IMR-90 (cell line): ENCODE measurements around the gene MKX. TPM values are rescaled to one million over a fixed set of nuclear protein-coding genes. Genes with fewer than 3 reads are reported as not detected.

Experiments
- ATAC-seq: fragments of 200-7000 bp; cut with Tn5 transposase; 2 replicates; pipeline ENCODE4 v1.9.1; 2020; ENCODE audit warnings: low read depth, mild to moderate bottlenecking, moderate library complexity
- BruUV-seq: library from RNA; stranded (reverse); fragments of 400-500 nt; replicated peaks from 2 replicates; lab custom pipeline; 2021; lab: Mats Ljungman, UMichigan
- CTCF ChIA-PET: fragments of 300-600 bp; formaldehyde crosslinking; extraction: SDS; loops from one replicate; lab custom pipeline; 2021; ENCODE audit warnings: antibody characterized with exemption; lab: Yijun Ruan, JAX
- POLR2A ChIA-PET: fragments of 300-600 bp; sonication (Branson Sonifier 250); formaldehyde crosslinking; loops from one replicate; lab custom pipeline; 2022; ENCODE audit warnings: antibody characterized with exemption; ENCODE audit not compliant: unreplicated experiment; lab: Charles Lee
- DNase-seq: peaks from one replicate; pipeline ENCODE4 v3.0.0; 2013
- H2AFZ ChIP-seq: replicated peaks from 2 replicates; pipeline ENCODE3; 2013; ENCODE audit warnings: low read length, mild to moderate bottlenecking; ENCODE audit not compliant: poor library complexity
- H2AK5ac ChIP-seq: 2 replicates; pipeline ENCODE4 v1.6.1; 2013; ENCODE audit warnings: low read depth, low read length, inconsistent platforms
- H2AK9ac ChIP-seq: replicated peaks from 2 replicates; pipeline ENCODE3; 2013; ENCODE audit warnings: mild to moderate bottlenecking, low read depth, low read length, moderate library complexity; ENCODE audit not compliant: poor library complexity
- H2BK120ac ChIP-seq: 2 replicates; pipeline ENCODE4 v1.6.1; 2013; ENCODE audit warnings: low read depth, low read length, inconsistent platforms
- H2BK15ac ChIP-seq: 3 replicates; pipeline ENCODE4 v1.6.1; 2013; ENCODE audit warnings: low read depth, low read length, inconsistent platforms
- H2BK20ac ChIP-seq: 2 replicates; pipeline ENCODE4 v1.6.1; 2013; ENCODE audit warnings: low read depth, mild to moderate bottlenecking, inconsistent platforms, low read length, moderate library complexity
- H2BK5ac ChIP-seq: 2 replicates; pipeline ENCODE4 v1.6.1; 2013; ENCODE audit warnings: mild to moderate bottlenecking, low read depth, low read length, inconsistent platforms; ENCODE audit not compliant: poor library complexity, severe bottlenecking
- H3K14ac ChIP-seq: replicated peaks from 2 replicates; pipeline ENCODE4 v1.6.1; 2013; ENCODE audit warnings: low read depth, low read length, inconsistent platforms
- H3K18ac ChIP-seq: 2 replicates; pipeline ENCODE4 v1.6.1; 2013; ENCODE audit warnings: low read depth, low read length, control low read depth
- H3K23ac ChIP-seq: 2 replicates; pipeline ENCODE4 v1.6.1; 2013; ENCODE audit warnings: low read depth, low read length, inconsistent platforms
- H3K27ac ChIP-seq: 2 replicates; pipeline ENCODE4 v1.5.1; 2013; ENCODE audit warnings: mild to moderate bottlenecking, control low read depth, low read length; ENCODE audit not compliant: insufficient read depth
- H3K27me3 ChIP-seq: 2 replicates; pipeline ENCODE4 v1.6.1; 2013; ENCODE audit warnings: low read length; ENCODE audit not compliant: control insufficient read depth, insufficient read depth
- H3K36me3 ChIP-seq: 2 replicates; pipeline ENCODE4 v1.6.1; 2013; ENCODE audit warnings: low read length, mixed read lengths; ENCODE audit not compliant: control insufficient read depth, insufficient read depth
- H3K4ac ChIP-seq: 2 replicates; pipeline ENCODE4 v1.6.1; 2013; ENCODE audit warnings: low read depth, low read length, inconsistent platforms
- H3K4me1 ChIP-seq: 2 replicates; pipeline ENCODE4 v1.6.1; 2013; ENCODE audit warnings: low read length, mixed read lengths; ENCODE audit not compliant: control insufficient read depth, insufficient read depth
- H3K4me2 ChIP-seq: 2 replicates; pipeline ENCODE4 v1.6.1; 2013; ENCODE audit warnings: low read depth, mild to moderate bottlenecking, control low read depth, low read length, moderate library complexity
- H3K4me3 ChIP-seq: 2 replicates; pipeline ENCODE4 v1.5.1; 2013; ENCODE audit warnings: low read depth, mild to moderate bottlenecking, control low read depth, low read length, moderate library complexity; ENCODE audit not compliant: insufficient read depth
- H3K56ac ChIP-seq: 2 replicates; pipeline ENCODE4 v1.6.1; 2013; ENCODE audit warnings: low read length, inconsistent platforms; ENCODE audit not compliant: insufficient read depth; ENCODE audit errors: extremely low read depth
- H3K79me1 ChIP-seq, 2 experiments: 2 replicates each; pipeline ENCODE4 v1.6.1; 2013; ENCODE audit warnings: low read length in 2 of 2, inconsistent platforms in 1 of 2, low read depth in 1 of 2
- H3K9ac ChIP-seq: 2 replicates; pipeline ENCODE4 v1.6.1; 2013; ENCODE audit warnings: low read depth, low read length, control low read depth
- H3K9me1 ChIP-seq: 2 replicates; pipeline ENCODE4 v1.6.1; 2013; ENCODE audit warnings: low read length, inconsistent platforms; ENCODE audit not compliant: insufficient read depth
- H3K9me3 ChIP-seq: 2 replicates; pipeline ENCODE4 v1.6.1; 2013; ENCODE audit warnings: low read length; ENCODE audit not compliant: control insufficient read depth, insufficient read depth
- H4K20me1 ChIP-seq: 2 replicates; pipeline ENCODE4 v1.6.1; 2013; ENCODE audit warnings: low read length, inconsistent platforms; ENCODE audit not compliant: insufficient read depth
- H4K5ac ChIP-seq: 2 replicates; pipeline ENCODE4 v1.6.1; 2013; ENCODE audit warnings: mild to moderate bottlenecking, low read depth, low read length, control low read depth
- H4K8ac ChIP-seq, 2 experiments: 2 replicates each; pipeline ENCODE4 v1.6.1; 2013; ENCODE audit warnings: low read depth in 2 of 2, low read length in 2 of 2, control low read depth in 1 of 2, inconsistent platforms in 1 of 2
- H4K91ac ChIP-seq: 2 replicates; pipeline ENCODE4 v1.6.1; 2013; ENCODE audit warnings: low read depth, low read length, inconsistent platforms; ENCODE audit not compliant: insufficient read depth
- BHLHE40 ChIP-seq: fragments of 150-350 bp; IDR thresholded peaks from 2 replicates; pipeline ENCODE4 v1.6.1; 2016; ENCODE audit warnings: mild to moderate bottlenecking, low read depth, low read length
- SMC3 ChIP-seq: fragments of 150-350 bp; IDR thresholded peaks from 2 replicates; pipeline ENCODE4 v1.6.1; 2016; ENCODE audit warnings: low read depth, mild to moderate bottlenecking, antibody characterized with exemption, low read length, moderate library complexity
- WGBS, 2 experiments: methylation state at CpG; one replicate each; pipeline versions ENCODE4 v1.1.5 to v1.1.7; 2013; ENCODE audit warnings: missing lambda C conversion rate in 2 of 2; ENCODE audit not compliant: insufficient read length in 1 of 2; ENCODE audit errors: extremely low coverage in 2 of 2; 5-methylcytosine and 5-hydroxymethylcytosine counted together
- dilution Hi-C: fragments of 300-500 bp; cut with HindIII; formaldehyde crosslinking; loops from one replicate; pipeline ENCODE4 v1.14.3; 2018; ENCODE audit warnings: low sequenced_read_pairs; ENCODE audit not compliant: unreplicated experiment
- in situ Hi-C: fragments of 300-500 bp; cut with MboI; formaldehyde crosslinking; loops from 3 replicates; pipeline ENCODE4 v1.14.3; 2019; ENCODE audit warnings: low sequenced_read_pairs, inconsistent platforms, mixed read lengths
- intact Hi-C: fragments of 100-400 bp; cut with micrococcal nuclease; formaldehyde crosslinking; loops from 2 replicates; pipeline ENCODE4 v1.10.0; 2022
- polyA plus RNA-seq, 3 experiments: library from polyadenylated mRNA; depleted of rRNA; stranded (reverse); fragments of >200 nt; gene quantifications; 2 replicates each; pipeline ENCODE4 v1.2.3, GENCODE V29; 2012; ENCODE audit warnings: low replicate concordance in 1 of 3
- total RNA-seq: library from RNA; depleted of rRNA; stranded (reverse); fragments of >200 nt; gene quantifications from 2 replicates; pipeline ENCODE4 v1.2.3, GENCODE V29; 2012
- TF ChIP-seq, protein P1 (sequence below): fragments of 150-350 bp; IDR thresholded peaks from 2 replicates; pipeline ENCODE4 v1.6.1; 2017; ENCODE audit warnings: mild to moderate bottlenecking, antibody characterized with exemption, low read length, low read depth
- TF ChIP-seq, protein P2 (sequence below): conservative IDR thresholded peaks from 2 replicates; pipeline ENCODE4 v1.5.1; 2012; ENCODE audit warnings: mild to moderate bottlenecking, low read depth, low read length, improper control_type of control experiment

MKX gene
- total and polyA plus RNA-seq, 2 of the 4 experiments (the other 2 are of a cell fraction), result 0.10 to 0.36 TPM

GRCh38 chr10:27759483-27760272 lies 14.1 kb upstream of the MKX start:
- Histone ChIP-seq H2AK9ac (no peak overlapping the region), H4K5ac (no peak overlapping the region), H2BK20ac (no peak overlapping the region), H3K4me1 (no peaks in the 10 kb centered on the region), H2BK5ac (no peak overlapping the region), H3K56ac (no peak overlapping the region), H3K9ac (no peak overlapping the region), H2AK5ac (no peak overlapping the region), H3K18ac (no peak overlapping the region), H3K4ac (no peak overlapping the region), H3K4me2 (no peak overlapping the region), H3K27ac (no peak overlapping the region), H3K4me3 (no peak overlapping the region), H4K8ac (no peak overlapping the region), H2AFZ (no peak overlapping the region), H3K9me3 (no peaks in the 10 kb centered on the region), H3K9me1 (peaks cover 3% of the 10 kb centered on the region; the same call in 1 of the 2 replicates), H4K20me1 (no peaks in the 10 kb centered on the region), H4K91ac (no peak overlapping the region), H3K79me1 (no peaks in the 10 kb centered on the region), H3K36me3 (no peaks in the 10 kb centered on the region), H3K14ac (no peak overlapping the region), H2BK120ac (no peak overlapping the region), H3K23ac (no peak overlapping the region), H2BK15ac (no peak overlapping the region), H3K27me3 (peaks cover 11% of the 10 kb centered on the region)
- dilution Hi-C loops, result no loop called here
- CTCF ChIA-PET, result interaction anchor here (1.1 kb wide), 1 partner anchor 13 kb away, joined by 3 read pairs; no protein-coding TSS in a partner anchor
- BruUV-seq, result no TSS peak
- intact Hi-C loops, result loop anchor here (5.0 kb wide), 1 partner anchor 483 kb away; no protein-coding TSS in a partner anchor
- TF ChIP-seq BHLHE40, result no peak
- TF ChIP-seq, protein P1, sequence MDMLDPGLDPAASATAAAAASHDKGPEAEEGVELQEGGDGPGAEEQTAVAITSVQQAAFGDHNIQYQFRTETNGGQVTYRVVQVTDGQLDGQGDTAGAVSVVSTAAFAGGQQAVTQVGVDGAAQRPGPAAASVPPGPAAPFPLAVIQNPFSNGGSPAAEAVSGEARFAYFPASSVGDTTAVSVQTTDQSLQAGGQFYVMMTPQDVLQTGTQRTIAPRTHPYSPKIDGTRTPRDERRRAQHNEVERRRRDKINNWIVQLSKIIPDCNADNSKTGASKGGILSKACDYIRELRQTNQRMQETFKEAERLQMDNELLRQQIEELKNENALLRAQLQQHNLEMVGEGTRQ, result no peak
- TF ChIP-seq, protein P2, sequence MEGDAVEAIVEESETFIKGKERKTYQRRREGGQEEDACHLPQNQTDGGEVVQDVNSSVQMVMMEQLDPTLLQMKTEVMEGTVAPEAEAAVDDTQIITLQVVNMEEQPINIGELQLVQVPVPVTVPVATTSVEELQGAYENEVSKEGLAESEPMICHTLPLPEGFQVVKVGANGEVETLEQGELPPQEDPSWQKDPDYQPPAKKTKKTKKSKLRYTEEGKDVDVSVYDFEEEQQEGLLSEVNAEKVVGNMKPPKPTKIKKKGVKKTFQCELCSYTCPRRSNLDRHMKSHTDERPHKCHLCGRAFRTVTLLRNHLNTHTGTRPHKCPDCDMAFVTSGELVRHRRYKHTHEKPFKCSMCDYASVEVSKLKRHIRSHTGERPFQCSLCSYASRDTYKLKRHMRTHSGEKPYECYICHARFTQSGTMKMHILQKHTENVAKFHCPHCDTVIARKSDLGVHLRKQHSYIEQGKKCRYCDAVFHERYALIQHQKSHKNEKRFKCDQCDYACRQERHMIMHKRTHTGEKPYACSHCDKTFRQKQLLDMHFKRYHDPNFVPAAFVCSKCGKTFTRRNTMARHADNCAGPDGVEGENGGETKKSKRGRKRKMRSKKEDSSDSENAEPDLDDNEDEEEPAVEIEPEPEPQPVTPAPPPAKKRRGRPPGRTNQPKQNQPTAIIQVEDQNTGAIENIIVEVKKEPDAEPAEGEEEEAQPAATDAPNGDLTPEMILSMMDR, result 0 out of 2 replicates have a peak, but pooled peaks have one; percentile 13
- TF ChIP-seq SMC3, result no peak
- POLR2A ChIA-PET, result no interaction called here
- ATAC-seq (no peak), DNase-seq (no peak)
- in situ Hi-C loops, result no loop called here
- 33% methylated on average over 1 of the region's 5 CpGs; no CpG with 5 or more reads in 1 of the 2 experiments for WGBS, 2 experiments
